GM12872 (cell line): ENCODE results near the gene DOCK7.

ENCODE experiments used
- CTCF ChIP-seq: IDR thresholded peaks from 3 replicates; pipeline ENCODE4 v1.5.1; 2011; ENCODE audit warnings: low read depth, mild to moderate bottlenecking, low read length, moderate library complexity; ENCODE audit not compliant: insufficient read depth

DOCK7 gene

GRCh38 chr1:62500210-62500609 is 188.0 kb downstream of the DOCK7 start:
- no peak for TF ChIP-seq CTCF

- TF ChIP-seq CTCF = no peak
Observed at GRCh38 chr1:62494137-62494536, 194.0 kb downstream of the DOCK7 start.

- TF ChIP-seq CTCF = no peak
Observed at GRCh38 chr1:62493656-62494055, 194.5 kb downstream of the DOCK7 start.

- no peak for TF ChIP-seq CTCF
Observed at GRCh38 chr1:62492521-62492920, 195.7 kb downstream of the DOCK7 start.

GRCh38 chr1:62487956-62488355 is 200.2 kb downstream of the DOCK7 start:
- no peak for TF ChIP-seq CTCF

GRCh38 chr1:62484824-62485468 is 203.2 kb downstream of the DOCK7 start:
- no peak for TF ChIP-seq CTCF

GRCh38 chr1:62481681-62482080 is 206.5 kb downstream of the DOCK7 start:
- TF ChIP-seq CTCF = no peak
